Type B pancreatic cell (in vitro differentiated cells): ENCODE results near the gene EBLN2. TPM values are rescaled to one million over a fixed set of nuclear protein-coding genes. Genes with fewer than 3 reads are reported as not detected.
A peak's percentile ranks its signal among the peaks of the same experiment; 100 is the strongest.

ENCODE experiments used
- DNase-seq: peaks from one replicate; pipeline ENCODE4 v3.0.0; 2021; ENCODE audit warnings: mixed read lengths; ENCODE audit not compliant: unreplicated experiment; ENCODE audit errors: extremely low spot score
- H3K27ac Mint-ChIP-seq: 2 replicates; pipeline ENCODE4 v1.8.0; 2021; ENCODE audit warnings: mild to moderate bottlenecking, mixed read lengths
- H3K27me3 Mint-ChIP-seq: 2 replicates; pipeline ENCODE4 v1.8.0; 2021; ENCODE audit warnings: mixed read lengths
- H3K36me3 Mint-ChIP-seq: 2 replicates; pipeline ENCODE4 v1.8.0; 2021; ENCODE audit warnings: mixed read lengths
- H3K4me1 Mint-ChIP-seq: one replicate; pipeline ENCODE4 v1.8.0; 2021; ENCODE audit warnings: mixed read lengths; ENCODE audit not compliant: unreplicated experiment
- H3K4me3 Mint-ChIP-seq: 2 replicates; pipeline ENCODE4 v1.8.0; 2021; ENCODE audit warnings: mild to moderate bottlenecking, mixed read lengths
- H3K9me3 Mint-ChIP-seq: 2 replicates; pipeline ENCODE4 v1.8.0; 2021; ENCODE audit warnings: mixed read lengths
- CTCF ChIP-seq: fragments of 200-600 bp; sonication (generic); conservative IDR thresholded peaks from 2 replicates; pipeline ENCODE4 v1.5.0; 2021; ENCODE audit warnings: antibody characterized with exemption, mild to moderate bottlenecking
- total RNA-seq: library from RNA; stranded (reverse); gene quantifications from 2 replicates; pipeline ENCODE4 v1.2.1, GENCODE V29; 2021; ENCODE audit warnings: low replicate concordance

Gene EBLN2
- total RNA-seq, 1 donor from 2014 or later, result 6.4 TPM

- Mint-ChIP-seq H3K4me1 (peaks cover 14% of the 10 kb centered on the region), H3K36me3 (no peaks in the 10 kb centered on the region), H3K27ac (peak overlapping the region; percentile 49), H3K9me3 (no peaks in the 10 kb centered on the region), H3K4me3 (no peak overlapping the region), H3K27me3 (no peaks in the 10 kb centered on the region)
- TF ChIP-seq CTCF, result no peak
- DNase-seq, result no peak
Observed at GRCh38 chr3:73070675-73071575, 9.5 kb downstream of the EBLN2 start.

DNA sequence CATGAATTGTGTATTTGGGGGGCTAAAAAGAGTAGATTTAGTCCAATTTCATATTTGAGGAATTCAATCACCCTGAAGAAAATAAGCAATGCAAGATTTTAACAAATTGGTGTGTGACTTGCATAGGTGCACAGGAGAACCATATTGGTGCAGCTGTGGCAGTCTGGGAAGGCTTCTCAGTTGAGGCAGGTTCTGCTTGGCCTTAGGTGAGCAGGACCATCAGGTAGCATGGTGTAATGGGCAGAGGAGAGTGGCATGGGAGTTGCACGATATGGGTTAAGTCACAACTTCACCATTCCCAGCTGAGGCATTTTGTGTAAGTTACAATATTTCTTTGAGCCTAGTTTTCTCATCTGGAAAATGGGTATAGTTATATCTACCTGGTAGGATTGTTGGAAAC, 10.5 kb downstream of the EBLN2 start:
- TF ChIP-seq CTCF, result no peak

DNA sequence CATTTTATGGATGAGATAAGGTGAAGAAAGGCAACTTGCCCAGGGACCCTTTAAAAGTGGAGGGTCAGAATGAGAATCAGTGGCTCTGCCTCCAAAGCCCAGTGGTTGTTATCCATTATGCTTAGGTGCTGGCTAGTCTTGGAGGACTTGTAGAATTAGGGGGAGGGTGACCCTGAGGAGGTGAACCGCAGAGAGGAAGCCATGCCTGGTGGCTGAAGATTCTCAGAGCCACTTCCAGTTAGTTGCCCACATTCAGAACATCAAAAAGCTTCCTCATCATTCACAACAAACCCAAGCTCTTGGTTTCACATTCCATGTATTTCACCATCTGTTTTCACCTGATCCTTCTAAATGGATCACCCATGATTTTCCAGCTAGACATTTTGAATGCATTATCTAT, 11.2 kb downstream of the EBLN2 start:
- H3K9me3 Mint-ChIP-seq, result no peaks in the 10 kb centered on the region
- peaks cover 14% of the 10 kb centered on the region for H3K4me1 Mint-ChIP-seq
- no peaks in the 10 kb centered on the region for H3K27me3 Mint-ChIP-seq
- no peaks in the 10 kb centered on the region for H3K36me3 Mint-ChIP-seq
- H3K4me3 Mint-ChIP-seq, result no peak overlapping the region
- TF ChIP-seq CTCF, result no peak
- H3K27ac Mint-ChIP-seq, result no peak overlapping the region
- no peak for DNase-seq

More for the DNA sequence above, 10.5 kb downstream of the EBLN2 start:
- Mint-ChIP-seq H3K4me3 (no peak overlapping the region), H3K36me3 (no peaks in the 10 kb centered on the region), H3K27me3 (no peaks in the 10 kb centered on the region), H3K9me3 (no peaks in the 10 kb centered on the region), H3K27ac (no peak overlapping the region), H3K4me1 (peaks cover 14% of the 10 kb centered on the region)
- DNase-seq, result no peak

DNA sequence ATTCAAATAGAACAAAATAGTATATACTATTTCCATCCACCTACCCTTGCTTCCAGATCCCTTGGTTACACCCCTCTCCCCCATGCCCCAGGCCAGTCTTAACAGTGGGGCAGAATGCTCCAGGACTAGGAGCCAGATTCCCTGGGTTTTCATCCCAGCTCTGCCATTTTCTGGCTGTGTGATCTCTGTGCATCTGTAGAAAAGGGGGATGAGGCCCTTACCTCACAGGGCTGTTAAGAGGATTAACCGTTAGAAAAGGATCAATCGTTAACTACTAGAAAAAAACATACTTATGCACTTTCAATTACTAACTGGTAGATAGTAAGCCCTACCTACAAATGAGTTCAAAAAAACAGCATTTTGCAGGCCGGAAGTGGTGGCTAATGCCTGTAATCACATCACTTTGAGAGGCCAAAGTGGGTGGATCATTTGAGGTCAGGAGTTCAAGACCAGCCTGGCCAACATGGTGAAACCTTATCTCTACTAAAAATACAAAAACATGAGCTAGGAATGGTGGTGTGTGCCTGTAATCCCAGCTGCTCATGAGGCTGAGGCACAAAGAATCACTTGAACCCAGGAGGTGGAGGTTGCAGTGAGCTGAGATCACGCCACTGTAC, 11.7 kb downstream of the EBLN2 start:
- no peak for DNase-seq
- Mint-ChIP-seq H3K4me3 (no peak overlapping the region), H3K36me3 (no peaks in the 10 kb centered on the region), H3K27me3 (no peaks in the 10 kb centered on the region), H3K4me1 (peaks cover 14% of the 10 kb centered on the region), H3K9me3 (no peaks in the 10 kb centered on the region), H3K27ac (no peak overlapping the region)
- TF ChIP-seq CTCF, result no peak

GRCh38 chr3:73074781-73075180, 13.3 kb downstream of the EBLN2 start:
- Mint-ChIP-seq H3K36me3 (no peaks in the 10 kb centered on the region), H3K27me3 (no peaks in the 10 kb centered on the region), H3K4me3 (no peak overlapping the region), H3K27ac (no peak overlapping the region), H3K4me1 (peaks cover 14% of the 10 kb centered on the region), H3K9me3 (no peaks in the 10 kb centered on the region)
- no peak for TF ChIP-seq CTCF
- DNase-seq, result no peak
